K562 (cell line): ENCODE data around the gene CD52. TPM values are rescaled to one million over a fixed set of nuclear protein-coding genes. Genes with fewer than 3 reads are reported as not detected.

Experiments used
- ATF2 ChIP-seq: sonication (generic); formaldehyde crosslinking; IDR thresholded peaks from 2 replicates; pipeline ENCODE4 v1.8.1; 2022; ENCODE audit warnings: missing genetic modification reagents
- CBFA2T2 ChIP-seq: fragments of 450-650 bp; conservative IDR thresholded peaks from 2 replicates; pipeline ENCODE4 v1.6.1; 2017; ENCODE audit warnings: mild to moderate bottlenecking
- CBX1 ChIP-seq: sonication (generic); IDR thresholded peaks from 2 replicates; pipeline ENCODE4 v1.6.1; 2016; ENCODE audit warnings: antibody characterized with exemption, low read depth, mild to moderate bottlenecking
- CEBPG ChIP-seq, 3 experiments: fragments of 200-800 bp in 1 of 3; sonication (Bioruptor generic) in 1 of 3; sonication (generic) in 1 of 3; formaldehyde crosslinking in 1 of 3; IDR thresholded peaks in 2 of 3; conservative IDR thresholded peaks in 1 of 3; 2 replicates each; pipeline versions ENCODE4 v1.6.1 to v1.8.0; 2016 to 2022; ENCODE audit warnings: missing compliant biosample characterization in 2 of 3, missing genetic modification characterization in 2 of 3, mild to moderate bottlenecking in 1 of 3, missing genetic modification reagents in 1 of 3
- ELF2 ChIP-seq: fragments of 250-450 bp; sonication (Bioruptor Pico); IDR thresholded peaks from 2 replicates; pipeline ENCODE4 v1.5.0; 2021; ENCODE audit warnings: mild to moderate bottlenecking
- ETS2 ChIP-seq: IDR thresholded peaks from 2 replicates; pipeline ENCODE4 v1.6.1; 2016; ENCODE audit warnings: borderline replicate concordance, missing genetic modification characterization, mild to moderate bottlenecking, moderate library complexity, missing compliant biosample characterization; ENCODE audit not compliant: poor library complexity, severe bottlenecking
- ETV5 ChIP-seq: sonication (generic); formaldehyde crosslinking; IDR thresholded peaks from 2 replicates; pipeline ENCODE4 v1.4.0; 2020; ENCODE audit warnings: low read depth, mild to moderate bottlenecking, missing genetic modification reagents
- HMG20B ChIP-seq: fragments of 250-450 bp; sonication (Bioruptor Pico); IDR thresholded peaks from 2 replicates; pipeline ENCODE4 v1.5.0; 2021; ENCODE audit warnings: mild to moderate bottlenecking
- KDM1A ChIP-seq, 2 experiments: fragments of 450-650 bp; IDR thresholded peaks; 2 replicates each; pipeline ENCODE4 v1.6.1; 2016; ENCODE audit warnings: mild to moderate bottlenecking in 2 of 2
- KLF13 ChIP-seq: fragments of 450-650 bp; IDR thresholded peaks from 2 replicates; pipeline ENCODE4 v1.6.1; 2016; ENCODE audit warnings: missing genetic modification characterization, low read depth, mild to moderate bottlenecking, missing compliant biosample characterization, moderate library complexity, borderline replicate concordance
- PTRF ChIP-seq: fragments of 450-650 bp; IDR thresholded peaks from 2 replicates; pipeline ENCODE4 v1.6.1; 2016; ENCODE audit warnings: mild to moderate bottlenecking, missing genetic modification characterization, missing compliant biosample characterization
- RCOR1 ChIP-seq, 2 experiments: IDR thresholded peaks; 2 replicates each; pipeline ENCODE4 v1.6.1; 2012; ENCODE audit warnings: low read depth in 2 of 2, low read length in 2 of 2, borderline replicate concordance in 1 of 2, improper control_type of control experiment in 1 of 2
- REST ChIP-seq, 2 experiments: fragments of 450-650 bp; formaldehyde crosslinking in 1 of 2; IDR thresholded peaks; 2 replicates each; pipeline versions ENCODE4 v1.4.0 to v1.6.1; 2014 to 2020; ENCODE audit warnings: mild to moderate bottlenecking in 2 of 2, borderline replicate concordance in 1 of 2, low read depth in 1 of 2
- SNRNP70 ChIP-seq: fragments of 200-400 bp; formaldehyde crosslinking; optimal IDR thresholded peaks from 2 replicates; pipeline ENCODE3; 2017; ENCODE audit warnings: low read depth, low read length
- TSC22D4 ChIP-seq: fragments of 450-650 bp; IDR thresholded peaks from 2 replicates; pipeline ENCODE4 v1.6.1; 2016; ENCODE audit warnings: missing genetic modification characterization, missing biosample characterization, control low read depth
- ZFP1 ChIP-seq: fragments of 450-650 bp; formaldehyde crosslinking; IDR thresholded peaks from 2 replicates; pipeline ENCODE4 v1.4.0; 2020; ENCODE audit warnings: mild to moderate bottlenecking, mixed read lengths
- ZNF263 ChIP-seq: sonication (generic); formaldehyde crosslinking; IDR thresholded peaks from 2 replicates; pipeline ENCODE4 v1.8.0; 2022; ENCODE audit warnings: mild to moderate bottlenecking, missing genetic modification reagents, borderline replicate concordance
- polyA plus RNA-seq, 8 experiments: library from polyadenylated mRNA; depleted of rRNA in 4 of 8; stranded (reverse) in 5 of 8; unstranded in 3 of 8; fragments of >200 nt; fragmentation: Nextera tagmentation in 2 of 8; fragmentation: Illumina TruSeq in 1 of 8; extraction: Ambion mirVana in 2 of 8; extraction: Trizol in 1 of 8; gene quantifications; 2 replicates each; pipeline versions ENCODE4 v1.2.1 to v1.2.3, GENCODE V29; 2011 to 2014; ENCODE audit warnings: inconsistent platforms in 1 of 8, missing spikeins in 1 of 8
- total RNA-seq, 7 experiments: library from RNA; depleted of rRNA in 6 of 7; stranded (reverse); fragments of >200 nt in 6 of 7; fragmentation: Illumina TruSeq in 2 of 7; extraction: Trizol in 2 of 7; gene quantifications; 2 replicates each; pipeline versions ENCODE4 v1.2.1 to v1.2.3, GENCODE V29; 2011 to 2021; ENCODE audit warnings: low replicate concordance in 1 of 7

Gene CD52
- total and polyA plus RNA-seq, 9 of the 15 experiments (the other 6 are each of a cell fraction or from before 2014, with no cell fraction given) = 34.9 to 488 (median 173) TPM

GRCh38 chr1:26275580-26276431 lies 42.0 kb upstream of the CD52 start (continued):
- TF ChIP-seq REST (IDR thresholded peaks at IDR 0.05; ENCODE audit: borderline replicate concordance) (peak; percentile 89), REST (CRISPR knock-in tag; IDR thresholded peaks at IDR 0.05; ENCODE audit: low read depth) (0 out of 2 replicates have a peak, but pooled peaks have one; percentile 18), ETV5 (CRISPR knock-in tag) (no peak), ATF2 (CRISPR knock-in tag) (no peak), CBFA2T2 (0 out of 2 replicates have a peak, but pooled peaks have one; percentile 36), CEBPG (CRISPR knock-in tag; IDR thresholded peaks at IDR 0.05) (no peak), CEBPG (tag; conservative IDR thresholded peaks at IDR 0.05 in 1 of 2, IDR thresholded peaks at IDR 0.05 in 1 of 2) (no peak), RCOR1 (IDR thresholded peaks at IDR 0.05; ENCODE audit: borderline replicate concordance in 1 of 2, low read depth in 2 of 2, low read length in 2 of 2) (peak in 1 of 2 experiments; percentile 64; a peak in 2 of 4 replicates), ZFP1 (CRISPR knock-in tag) (no peak), ELF2 (CRISPR knock-in tag) (0 out of 2 replicates have a peak, but pooled peaks have one; percentile 61), HMG20B (CRISPR knock-in tag) (no peak), SNRNP70 (no peak), ETS2 (tag) (no peak), ZNF263 (CRISPR knock-in tag) (0 out of 2 replicates have a peak, but pooled peaks have one; percentile 24), TSC22D4 (tag) (no peak), KDM1A (IDR thresholded peaks at IDR 0.05) (peak; percentile 28 to 46; a peak in 2 of 4 replicates), KLF13 (0 out of 2 replicates have a peak, but pooled peaks have one; percentile 36), PTRF (tag) (no peak), CBX1 (no peak)
